B cell (primary cell): ENCODE data around the gene FOXO1. TPM values are rescaled to one million over a fixed set of nuclear protein-coding genes. Genes with fewer than 3 reads are reported as not detected.
A peak's percentile ranks its signal among the peaks of the same experiment; 100 is the strongest.

Experiments used
- ATAC-seq: fragments of 200-7000 bp; cut with Tn5 transposase; one replicate; pipeline ENCODE4 v1.10.0; 2021; ENCODE audit warnings: low read depth, mild to moderate bottlenecking, moderate number of reproducible peaks, moderate library complexity
- CTCF ChIA-PET: fragments of 350-600 bp; sonication (Branson Sonifier 250); formaldehyde crosslinking; loops from one replicate; lab custom pipeline; 2021; ENCODE audit warnings: antibody characterized with exemption, inconsistent platforms; lab: Charles Lee
- POLR2A ChIA-PET: fragments of 350-600 bp; sonication (Branson Sonifier 250); formaldehyde crosslinking; loops from one replicate; lab custom pipeline; 2021; ENCODE audit warnings: antibody characterized with exemption; lab: Charles Lee
- DNase-seq: peaks from one replicate; pipeline ENCODE4 v3.0.0; 2013
- H2AFZ ChIP-seq: 2 replicates; pipeline ENCODE4 v1.6.1; 2012; ENCODE audit warnings: mild to moderate bottlenecking, low read depth, low read length; ENCODE audit not compliant: insufficient read depth, poor library complexity, severe bottlenecking
- H3K27ac ChIP-seq, 2 donors: 1 replicate in 1 of 2; 2 replicates in 1 of 2; pipeline ENCODE4 v1.5.1; 2012 to 2013; ENCODE audit warnings: low read length in 2 of 2, mild to moderate bottlenecking in 2 of 2, moderate library complexity in 1 of 2
- H3K27me3 ChIP-seq, 4 experiments: fragments of 200-600 bp in 1 of 4; sonication (generic) in 1 of 4; replicated peaks in 1 of 4; 1 replicate in 2 of 4; 2 replicates in 2 of 4; pipeline versions ENCODE4 v1.6.1 to v1.7.0; 2013 to 2016; ENCODE audit warnings: low read length in 3 of 4, mild to moderate bottlenecking in 2 of 4, mixed read lengths in 1 of 4, moderate library complexity in 1 of 4; ENCODE audit not compliant: insufficient read depth in 4 of 4, control insufficient read depth in 3 of 4; ENCODE audit errors: control extremely low read depth in 1 of 4
- H3K36me3 ChIP-seq, 2 experiments: replicated peaks in 1 of 2; 1 replicate in 1 of 2; 2 replicates in 1 of 2; pipeline versions ENCODE4 v1.6.1 to v1.7.1; 2013; ENCODE audit warnings: low read length in 1 of 2; ENCODE audit not compliant: insufficient read depth in 2 of 2, control insufficient read depth in 1 of 2; ENCODE audit errors: control extremely low read depth in 1 of 2, extremely low read depth in 1 of 2
- H3K4me1 ChIP-seq, 2 donors: fragments of 200-600 bp in 1 of 2; sonication (generic) in 1 of 2; 1 replicate in 1 of 2; 2 replicates in 1 of 2; pipeline versions ENCODE4 v1.5.1 to v1.6.1; 2013 to 2017; ENCODE audit warnings: low read length in 2 of 2; ENCODE audit not compliant: control insufficient read depth in 2 of 2, insufficient read depth in 2 of 2
- H3K4me2 ChIP-seq: replicated peaks from 2 replicates; pipeline ENCODE3; 2012; ENCODE audit warnings: mild to moderate bottlenecking, low read depth, low read length; ENCODE audit not compliant: poor library complexity, severe bottlenecking
- H3K4me3 ChIP-seq, 5 experiments: fragments of 200-600 bp in 1 of 5; sonication (generic) in 1 of 5; 1 replicate in 3 of 5; 2 replicates in 2 of 5; pipeline versions ENCODE4 v1.5.1 to v1.7.0; 2011 to 2016; ENCODE audit warnings: low read length in 4 of 5, mild to moderate bottlenecking in 4 of 5, low read depth in 2 of 5, control low read depth in 1 of 5, moderate library complexity in 1 of 5; ENCODE audit not compliant: insufficient read depth in 1 of 5; ENCODE audit errors: control extremely low read depth in 1 of 5, extremely low read depth in 1 of 5
- H3K79me2 ChIP-seq: fragments of 200-600 bp; sonication (generic); one replicate; pipeline ENCODE4 v1.6.0; 2016; ENCODE audit warnings: low read length; ENCODE audit not compliant: control insufficient read depth, insufficient read depth
- H3K9ac ChIP-seq: fragments of 200-600 bp; sonication (generic); 2 replicates; pipeline ENCODE4 v1.6.1; 2017; ENCODE audit warnings: mild to moderate bottlenecking, low read length, moderate library complexity
- H3K9me3 ChIP-seq, 3 donors: one replicate each; pipeline versions ENCODE4 v1.6.1 to v1.7.1; 2013; ENCODE audit warnings: low read length in 2 of 3; ENCODE audit not compliant: control insufficient read depth in 2 of 3, insufficient read depth in 1 of 3; ENCODE audit errors: control extremely low read depth in 1 of 3
- H4K20me1 ChIP-seq: 2 replicates; pipeline ENCODE4 v1.6.0; 2012; ENCODE audit warnings: mild to moderate bottlenecking, low read length; ENCODE audit not compliant: insufficient read depth, control insufficient read depth, poor library complexity, severe bottlenecking
- H3K27ac Mint-ChIP-seq: one replicate; pipeline ENCODE4 v1.8.0; 2021; ENCODE audit warnings: mixed read lengths
- H3K27me3 Mint-ChIP-seq: one replicate; pipeline ENCODE4 v1.8.0; 2021; ENCODE audit warnings: mixed read lengths
- H3K4me1 Mint-ChIP-seq: one replicate; pipeline ENCODE4 v1.8.0; 2021; ENCODE audit warnings: mixed read lengths
- H3K4me3 Mint-ChIP-seq: one replicate; pipeline ENCODE4 v1.8.0; 2021; ENCODE audit warnings: mixed read lengths
- H3K9me3 Mint-ChIP-seq: one replicate; pipeline ENCODE4 v1.8.0; 2022; ENCODE audit warnings: mixed read lengths; ENCODE audit not compliant: insufficient read depth
- EZH2 ChIP-seq: IDR thresholded peaks from 2 replicates; pipeline ENCODE4 v1.6.1; 2012; ENCODE audit warnings: borderline replicate concordance, low read depth, mild to moderate bottlenecking, moderate library complexity, low read length; ENCODE audit not compliant: insufficient read depth, poor library complexity, severe bottlenecking
- WGBS: methylation state at CpG from one replicate; pipeline ENCODE4 v1.1.5; 2013; ENCODE audit warnings: missing lambda C conversion rate; ENCODE audit not compliant: insufficient coverage; 5-methylcytosine and 5-hydroxymethylcytosine counted together
- intact Hi-C: fragments of 100-400 bp; cut with micrococcal nuclease; formaldehyde crosslinking; loops from one replicate; pipeline ENCODE4 v1.10.0; 2022
- polyA plus RNA-seq: library from polyadenylated mRNA; depleted of rRNA; stranded (reverse); fragments of >200 nt; gene quantifications from 2 replicates; pipeline ENCODE4 v1.2.3, GENCODE V29; 2012
- total RNA-seq, 2 donors: library from RNA; stranded (reverse); fragments of 120-200 nt in 1 of 2; gene quantifications; 1 replicate in 1 of 2; 2 replicates in 1 of 2; pipeline versions ENCODE4 v1.2.3 to v1.2.4, GENCODE V29; 2013 to 2022
- TF ChIP-seq, protein P1 (sequence below): fragments of 200-600 bp; IDR thresholded peaks from one replicate; pipeline ENCODE4 v1.8.0; 2022; ENCODE audit warnings: antibody characterized with exemption, mild to moderate bottlenecking

The FOXO1 gene
- total and polyA plus RNA-seq, 2 donors (not counting 1 experiment from before 2014, with no cell fraction given), result 22.8 to 77.9 TPM

DNA sequence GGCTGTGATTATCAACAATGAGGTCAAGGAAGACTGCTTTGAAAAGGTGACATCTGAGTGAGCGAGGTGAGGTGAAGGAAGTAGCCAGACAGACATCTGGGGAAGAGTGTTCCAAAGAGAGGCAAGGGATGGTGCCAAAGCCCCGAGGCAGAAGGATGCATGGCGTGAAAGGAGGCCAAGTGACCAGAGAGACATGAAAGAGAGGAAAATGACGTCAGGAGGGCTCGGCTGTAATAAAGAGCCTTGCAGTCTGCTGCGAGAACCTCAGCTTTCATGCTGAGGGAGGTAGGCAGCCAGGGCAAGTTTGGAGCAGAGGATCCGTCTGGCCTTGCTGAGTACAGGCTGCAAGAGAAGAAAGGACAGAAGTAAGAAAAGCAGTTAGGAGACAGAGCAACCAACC, 50.8 kb downstream of the FOXO1 start:
- Histone ChIP-seq H3K27me3 (no peaks in the 10 kb centered on the region), H3K9ac (no peak overlapping the region), H3K79me2 (peaks cover 100% of the 10 kb centered on the region), H3K27ac (peak overlapping the region in 1 of 2 donors; percentile 83), H2AFZ (no peak overlapping the region), H3K36me3 (peaks cover 4 to 10% of the 10 kb centered on the region in 2 experiments), H3K4me3 (no peak overlapping the region), H3K4me2 (peak overlapping the region; percentile 32), H3K4me1 (peaks cover 93 to 95% of the 10 kb centered on the region in 2 donors), H4K20me1 (peaks cover 96% of the 10 kb centered on the region), H3K9me3 (no peaks in the 10 kb centered on the region)
- ChIA-PET POLR2A (no interaction called here), CTCF (no interaction called here)
- 86% methylated on average over 7 of the region's 7 CpGs for WGBS
- intact Hi-C loops, result no loop called here
- no peak for ATAC-seq
- Mint-ChIP-seq H3K9me3 (no peaks in the 10 kb centered on the region), H3K4me3 (peak overlapping the region; percentile 36), H3K4me1 (peaks cover 94% of the 10 kb centered on the region), H3K27me3 (no peaks in the 10 kb centered on the region), H3K27ac (peak overlapping the region; percentile 43)
- TF ChIP-seq, protein P1, sequence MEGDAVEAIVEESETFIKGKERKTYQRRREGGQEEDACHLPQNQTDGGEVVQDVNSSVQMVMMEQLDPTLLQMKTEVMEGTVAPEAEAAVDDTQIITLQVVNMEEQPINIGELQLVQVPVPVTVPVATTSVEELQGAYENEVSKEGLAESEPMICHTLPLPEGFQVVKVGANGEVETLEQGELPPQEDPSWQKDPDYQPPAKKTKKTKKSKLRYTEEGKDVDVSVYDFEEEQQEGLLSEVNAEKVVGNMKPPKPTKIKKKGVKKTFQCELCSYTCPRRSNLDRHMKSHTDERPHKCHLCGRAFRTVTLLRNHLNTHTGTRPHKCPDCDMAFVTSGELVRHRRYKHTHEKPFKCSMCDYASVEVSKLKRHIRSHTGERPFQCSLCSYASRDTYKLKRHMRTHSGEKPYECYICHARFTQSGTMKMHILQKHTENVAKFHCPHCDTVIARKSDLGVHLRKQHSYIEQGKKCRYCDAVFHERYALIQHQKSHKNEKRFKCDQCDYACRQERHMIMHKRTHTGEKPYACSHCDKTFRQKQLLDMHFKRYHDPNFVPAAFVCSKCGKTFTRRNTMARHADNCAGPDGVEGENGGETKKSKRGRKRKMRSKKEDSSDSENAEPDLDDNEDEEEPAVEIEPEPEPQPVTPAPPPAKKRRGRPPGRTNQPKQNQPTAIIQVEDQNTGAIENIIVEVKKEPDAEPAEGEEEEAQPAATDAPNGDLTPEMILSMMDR, result no peak
- TF ChIP-seq EZH2, result no peak
- DNase-seq, result no peak

DNA sequence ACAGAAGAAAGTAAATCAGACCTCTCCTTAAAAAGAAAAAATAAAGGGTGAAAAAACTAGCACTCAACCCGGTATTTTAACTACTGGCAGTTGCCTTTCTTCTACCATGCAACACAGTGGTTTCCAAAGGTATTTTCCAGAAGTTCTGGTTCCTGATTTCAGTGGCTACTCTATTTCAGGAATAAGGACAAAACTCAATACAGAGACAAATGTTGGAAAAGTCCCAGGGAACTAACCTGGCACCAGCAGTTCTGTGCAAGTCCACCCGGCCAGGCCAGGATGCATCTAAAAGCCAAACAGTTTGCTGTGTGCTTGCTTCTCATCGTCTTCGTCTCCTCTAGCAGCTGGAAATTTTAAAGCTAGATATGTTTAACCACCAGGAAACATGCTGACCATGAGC, 52.5 kb downstream of the FOXO1 start:
- 67% methylated on average over 4 of the region's 4 CpGs for WGBS
- ATAC-seq (no peak), DNase-seq (no peak)
- Histone ChIP-seq H3K79me2 (peaks cover 100% of the 10 kb centered on the region), H3K4me1 (peaks cover 77 to 92% of the 10 kb centered on the region in 2 donors), H4K20me1 (peaks cover 96% of the 10 kb centered on the region), H2AFZ (no peak overlapping the region), H3K27ac (peak overlapping the region; percentile 55 to 83), H3K4me2 (peak overlapping the region; percentile 66), H3K9me3 (no peaks in the 10 kb centered on the region), H3K4me3 (peak overlapping the region in 1 of 5 experiments; percentile 36), H3K27me3 (no peaks in the 10 kb centered on the region), H3K9ac (peak overlapping the region; percentile 33), H3K36me3 (peaks cover 2 to 10% of the 10 kb centered on the region in 2 experiments)
- Mint-ChIP-seq H3K4me3 (peak overlapping the region; percentile 71), H3K4me1 (peaks cover 90% of the 10 kb centered on the region), H3K27me3 (no peaks in the 10 kb centered on the region), H3K9me3 (no peaks in the 10 kb centered on the region), H3K27ac (peak overlapping the region; percentile 88)
- POLR2A ChIA-PET, result interaction anchor here (0.9 kb wide), 1 partner anchor 33 kb away, joined by 6 read pairs; no protein-coding TSS in a partner anchor
- no peak for TF ChIP-seq EZH2
- TF ChIP-seq, protein P1, result no peak
- CTCF ChIA-PET, result interaction anchor here (0.9 to 1.0 kb wide), 3 partner anchors 26 to 545 kb away, joined by 3 read pairs; no protein-coding TSS in a partner anchor
- intact Hi-C loops, result loop anchor here (2.0 to 5.0 kb wide), 4 partner anchors 15 to 38 kb away; no protein-coding TSS in a partner anchor
